MM.1S (cell line): Measurements from ENCODE around the gene KIAA0825.

Experiments used
- EZH2 ChIP-seq: fragments of 300-600 bp; sonication (generic); optimal IDR thresholded peaks from 2 replicates; pipeline ENCODE3; 2017; ENCODE audit warnings: low read depth, mild to moderate bottlenecking, antibody characterized with exemption, low read length, mixed read lengths
- TF ChIP-seq, protein P1 (sequence below): fragments of 300-600 bp; sonication (generic); IDR thresholded peaks from 2 replicates; pipeline ENCODE4 v1.5.1; 2016; ENCODE audit warnings: antibody characterized with exemption, low read length, mixed read lengths

GRCh38 chr5:94522117-94522516 is 96.3 kb downstream of the KIAA0825 start:
- TF ChIP-seq, protein P1, sequence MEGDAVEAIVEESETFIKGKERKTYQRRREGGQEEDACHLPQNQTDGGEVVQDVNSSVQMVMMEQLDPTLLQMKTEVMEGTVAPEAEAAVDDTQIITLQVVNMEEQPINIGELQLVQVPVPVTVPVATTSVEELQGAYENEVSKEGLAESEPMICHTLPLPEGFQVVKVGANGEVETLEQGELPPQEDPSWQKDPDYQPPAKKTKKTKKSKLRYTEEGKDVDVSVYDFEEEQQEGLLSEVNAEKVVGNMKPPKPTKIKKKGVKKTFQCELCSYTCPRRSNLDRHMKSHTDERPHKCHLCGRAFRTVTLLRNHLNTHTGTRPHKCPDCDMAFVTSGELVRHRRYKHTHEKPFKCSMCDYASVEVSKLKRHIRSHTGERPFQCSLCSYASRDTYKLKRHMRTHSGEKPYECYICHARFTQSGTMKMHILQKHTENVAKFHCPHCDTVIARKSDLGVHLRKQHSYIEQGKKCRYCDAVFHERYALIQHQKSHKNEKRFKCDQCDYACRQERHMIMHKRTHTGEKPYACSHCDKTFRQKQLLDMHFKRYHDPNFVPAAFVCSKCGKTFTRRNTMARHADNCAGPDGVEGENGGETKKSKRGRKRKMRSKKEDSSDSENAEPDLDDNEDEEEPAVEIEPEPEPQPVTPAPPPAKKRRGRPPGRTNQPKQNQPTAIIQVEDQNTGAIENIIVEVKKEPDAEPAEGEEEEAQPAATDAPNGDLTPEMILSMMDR = no peak
- no peak for TF ChIP-seq EZH2
